Kidney (tissue), 14 donors: Measurements from ENCODE around the gene ZYG11B. TPM values are rescaled to one million over a fixed set of nuclear protein-coding genes. Genes with fewer than 3 reads are reported as not detected.
A peak's percentile ranks its signal among the peaks of the same experiment; 100 is the strongest.
"Not testable (repeated sequence)": the region's sequence is repeated elsewhere in the genome, so short reads cannot be mapped to it uniquely, and the experiment has no call there.

ENCODE experiments used
- DNase-seq, 5 donors: peaks; one replicate each; pipeline ENCODE4 v3.0.0-alpha.2; 2013 to 2020
- FAIRE-seq: peaks from 2 replicates; lab custom pipeline; 2012; peaks lifted over from hg19 to GRCh38; lab: Jason Lieb, UNC
- H3K27ac ChIP-seq, 2 donors: one replicate each; pipeline ENCODE4 v1.7.0; 2013; ENCODE audit warnings: low read depth in 2 of 2, low read length in 2 of 2, inconsistent platforms in 1 of 2
- H3K27me3 ChIP-seq: one replicate; pipeline ENCODE4 v1.7.1; 2013; ENCODE audit warnings: low read length, inconsistent platforms; ENCODE audit not compliant: control insufficient read depth, insufficient read depth
- H3K36me3 ChIP-seq, 3 donors: one replicate each; pipeline versions ENCODE4 v1.7.0 to v1.7.1; 2013; ENCODE audit warnings: low read length in 3 of 3, control low read depth in 1 of 3, inconsistent platforms in 1 of 3; ENCODE audit not compliant: insufficient read depth in 3 of 3, control insufficient read depth in 2 of 3
- H3K4me1 ChIP-seq, 3 donors: one replicate each; pipeline versions ENCODE4 v1.7.0 to v1.7.1; 2013; ENCODE audit warnings: low read length in 3 of 3, inconsistent platforms in 1 of 3, low read depth in 1 of 3; ENCODE audit not compliant: control insufficient read depth in 2 of 3, insufficient read depth in 2 of 3
- H3K4me3 ChIP-seq, 3 donors: one replicate each; pipeline versions ENCODE4 v1.7.0 to v1.8.1; 2013; ENCODE audit warnings: low read length in 3 of 3, control low read depth in 1 of 3, inconsistent platforms in 1 of 3
- H3K9ac ChIP-seq, 3 donors: one replicate each; pipeline versions ENCODE4 v1.7.0 to v1.7.1; 2013; ENCODE audit warnings: low read length in 3 of 3, control low read depth in 1 of 3, inconsistent platforms in 1 of 3
- H3K9me3 ChIP-seq, 3 donors: one replicate each; pipeline versions ENCODE4 v1.7.0 to v1.7.1; 2013; ENCODE audit warnings: low read length in 3 of 3, control low read depth in 1 of 3, inconsistent platforms in 1 of 3; ENCODE audit not compliant: control insufficient read depth in 2 of 3, insufficient read depth in 1 of 3
- CTCF ChIP-seq: IDR thresholded peaks from 3 replicates; pipeline ENCODE4 v1.5.1; 2012; ENCODE audit warnings: mild to moderate bottlenecking, moderate library complexity, borderline replicate concordance; ENCODE audit not compliant: insufficient read depth; ENCODE audit errors: extremely low read depth
- intact Hi-C: fragments of 100-400 bp; cut with DNase I; formaldehyde crosslinking; loops from one replicate; pipeline ENCODE4 v1.11.1; 2022
- polyA plus RNA-seq: library from polyadenylated mRNA; stranded (reverse); fragments of 350-450 nt; fragmentation: Illumina TruSeq; extraction: RNeasy Lipid Tissue Mini Kit (QIAGEN cat#74804); gene quantifications from one replicate; pipeline ENCODE4 v1.2.3, GENCODE V29; 2014; ENCODE audit warnings: low read depth, low replicate concordance; ENCODE audit not compliant: insufficient read depth
- total RNA-seq: library from RNA; stranded (reverse); fragmentation: NEBNext Ultra II Directional; extraction: Animal tissue kit (Norgen Biotek cat#: 25700); gene quantifications from one replicate; pipeline ENCODE4 v1.2.1, GENCODE V29; 2021
- donor health status: control.
- donor health status: control.
- donor health status: control.
- donor health status: control.
- donor health status: control.
- donor health status: DM: yes; HTN: yes; CAD: no.
- donor health status: Normal renal cell carcinoma (clear cell type).

Gene ZYG11B
- total and polyA plus RNA-seq, 2 donors from 2014 or later = 7.8 to 28.2 TPM

DNA sequence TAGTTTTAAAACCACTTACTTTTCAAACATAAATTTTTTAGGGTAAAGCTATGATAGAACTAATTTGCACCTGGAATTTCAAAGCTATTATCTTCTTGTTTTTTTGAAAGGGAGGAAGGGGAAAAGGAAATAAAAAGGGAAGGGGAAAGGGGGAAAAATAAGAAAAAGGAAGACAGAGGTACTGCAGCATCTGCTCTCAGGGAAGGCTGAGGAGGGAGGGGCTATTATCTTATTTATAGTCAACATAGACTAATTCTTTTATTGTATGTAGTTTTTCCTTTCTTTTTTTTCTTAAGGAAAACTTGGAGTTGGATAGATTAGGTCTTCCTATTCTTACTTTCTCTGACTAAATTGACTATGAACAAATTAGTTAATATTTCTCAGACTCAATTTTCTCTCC, 74.8 kb downstream of the ZYG11B start:
- intact Hi-C loops = no loop called here
- Histone ChIP-seq H3K4me3 (no peak overlapping the region), H3K27ac (no peak overlapping the region), H3K36me3 (peaks cover 0 to 10% (median 5%) of the 10 kb centered on the region in 3 donors), H3K27me3 (no peaks in the 10 kb centered on the region), H3K4me1 (peaks cover 0 to 4% (median 0%) of the 10 kb centered on the region in 3 donors), H3K9ac (no peak overlapping the region), H3K9me3 (no peaks in the 10 kb centered on the region)
- no peak for FAIRE-seq
- DNase-seq = no peak
- no peak for TF ChIP-seq CTCF

DNA sequence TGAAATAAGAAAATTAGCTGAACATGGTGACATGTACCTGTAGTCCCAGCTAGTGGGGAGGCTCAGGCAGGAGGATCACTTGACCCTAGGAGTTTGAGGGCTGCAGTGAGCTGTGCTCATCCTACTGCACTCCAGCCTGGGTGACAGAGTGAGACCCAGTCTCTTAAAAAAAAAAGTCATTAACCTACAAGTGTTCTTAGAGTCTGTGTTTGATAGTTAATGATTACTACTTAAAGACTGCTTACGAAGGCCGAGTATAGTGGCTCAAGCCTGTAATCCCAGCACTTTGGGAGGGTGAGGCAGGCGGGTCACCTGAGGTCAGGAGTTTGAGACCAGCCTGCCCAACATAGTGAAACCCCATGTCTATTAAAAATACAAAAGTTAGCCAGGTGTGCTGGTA, 77.8 kb downstream of the ZYG11B start:
- H3K9ac ChIP-seq, DNase-seq, H3K36me3 ChIP-seq, H3K4me3 ChIP-seq, H3K4me1 ChIP-seq, H3K9me3 ChIP-seq, intact Hi-C loops, H3K27me3 ChIP-seq, FAIRE-seq: not testable (repeated sequence)
- peak overlapping the region in 1 of 2 donors; percentile 32 for H3K27ac ChIP-seq

GRCh38 chr1:52814465-52814864, 88.2 kb downstream of the ZYG11B start:
- Histone ChIP-seq H3K4me1 (no peaks in the 10 kb centered on the region), H3K27me3 (no peaks in the 10 kb centered on the region), H3K36me3 (peaks cover 2 to 26% (median 18%) of the 10 kb centered on the region in 3 donors), H3K9ac (no peak overlapping the region), H3K4me3 (no peak overlapping the region), H3K9me3 (no peaks in the 10 kb centered on the region), H3K27ac (no peak overlapping the region)
- no peak for TF ChIP-seq CTCF
- FAIRE-seq (no peak), DNase-seq (no peak)
- intact Hi-C loops = no loop called here

GRCh38 chr1:52820830-52821229, 94.6 kb downstream of the ZYG11B start:
- H3K36me3 ChIP-seq = peaks cover 2 to 26% (median 15%) of the 10 kb centered on the region in 3 donors

More at GRCh38 chr1:52820830-52821229, 94.6 kb downstream of the ZYG11B start:
- H3K4me3 ChIP-seq, H3K4me1 ChIP-seq, H3K27me3 ChIP-seq, H3K9me3 ChIP-seq, intact Hi-C loops, H3K9ac ChIP-seq, DNase-seq, FAIRE-seq, H3K27ac ChIP-seq: not testable (repeated sequence)
